ENCODE measurements around the gene CAPZB.

- TF ChIP-seq POLR2AphosphoS5 (IDR thresholded peaks at IDR 0.05; ENCODE audit: low read depth, low read length) = no peak
- TF ChIP-seq SPI1 (IDR thresholded peaks at IDR 0.05; ENCODE audit: low read depth, low read length) = no peak
- no peak for TF ChIP-seq PAX5 (IDR thresholded peaks at IDR 0.05; ENCODE audit: insufficient read depth, low read length, severe bottlenecking)
- no peak for TF ChIP-seq POLR2A (IDR thresholded peaks at IDR 0.05; ENCODE audit: low read depth, low read length)
- TF ChIP-seq TAF1 (IDR thresholded peaks at IDR 0.05; ENCODE audit: low read depth, low read length) = no peak
Observed at GRCh38 chr1:19432943-19433718, 52.2 kb downstream of the CAPZB start.
